ENCODE results near the gene SYNDIG1.

GRCh38 chr20:24658920-24659660, 189.7 kb downstream of the SYNDIG1 start:
- TF ChIP-seq CTCF (IDR thresholded peaks at IDR 0.05) (no peak), POLR2A (IDR thresholded peaks at IDR 0.05) (no peak)
